ENCODE data around the gene ASCC3. TPM values are rescaled to one million over a fixed set of nuclear protein-coding genes. Genes with fewer than 3 reads are reported as not detected.

ASCC3 gene
- total RNA-seq, 6 experiments from 2014 or later: 96.1 to 101 (median 97.8) TPM

- peaks cover 22% of the 10 kb centered on the region for H3K36me3 Mint-ChIP-seq (ENCODE audit: low read depth)
- H3K9me3 Mint-ChIP-seq: no peaks in the 10 kb centered on the region
- DNase-seq: no peak
- TF ChIP-seq CTCF (IDR thresholded peaks at IDR 0.05): no peak
- no peak overlapping the region for H3K4me3 Mint-ChIP-seq
- peaks cover under 1% of the 10 kb centered on the region for H3K27me3 Mint-ChIP-seq (ENCODE audit: insufficient read depth)
- no peaks in the 10 kb centered on the region for H3K4me1 Mint-ChIP-seq (ENCODE audit: low read depth)
- no peak overlapping the region for H3K27ac Mint-ChIP-seq
These were observed 288.2 kb downstream of the ASCC3 start for GRCh38 chr6:100592929-100593328.

GRCh38 chr6:100577425-100577824 lies 303.7 kb downstream of the ASCC3 start:
- peaks cover 14% of the 10 kb centered on the region for H3K36me3 Mint-ChIP-seq (ENCODE audit: low read depth)
- H3K4me3 Mint-ChIP-seq: no peak overlapping the region
- peaks cover 20% of the 10 kb centered on the region for H3K4me1 Mint-ChIP-seq (ENCODE audit: low read depth)
- H3K27ac Mint-ChIP-seq: no peak overlapping the region
- peaks cover 3% of the 10 kb centered on the region for H3K27me3 Mint-ChIP-seq (ENCODE audit: insufficient read depth)
- TF ChIP-seq CTCF (IDR thresholded peaks at IDR 0.05): no peak
- peaks cover 7% of the 10 kb centered on the region; the same call in 1 of the 2 replicates for H3K9me3 Mint-ChIP-seq
- DNase-seq: no peak

- H3K4me3 Mint-ChIP-seq: no peak overlapping the region
- peaks cover 21% of the 10 kb centered on the region for H3K36me3 Mint-ChIP-seq (ENCODE audit: low read depth)
- DNase-seq: no peak
- peaks cover 3% of the 10 kb centered on the region for H3K27me3 Mint-ChIP-seq (ENCODE audit: insufficient read depth)
- no peak overlapping the region for H3K27ac Mint-ChIP-seq
- H3K4me1 Mint-ChIP-seq (ENCODE audit: low read depth): peaks cover 20% of the 10 kb centered on the region
- TF ChIP-seq CTCF (IDR thresholded peaks at IDR 0.05): no peak
- H3K9me3 Mint-ChIP-seq: peaks cover 7% of the 10 kb centered on the region; the same call in 1 of the 2 replicates
These were observed 305.2 kb downstream of the ASCC3 start for GRCh38 chr6:100575921-100576320.

- H3K9me3 Mint-ChIP-seq: peaks cover 6% of the 10 kb centered on the region; the same call in 1 of the 2 replicates
- peaks cover 3% of the 10 kb centered on the region for H3K27me3 Mint-ChIP-seq (ENCODE audit: insufficient read depth)
- peak overlapping the region; percentile 17; the same call in 1 of the 2 replicates for H3K27ac Mint-ChIP-seq
- no peak overlapping the region for H3K4me3 Mint-ChIP-seq
- peaks cover 32% of the 10 kb centered on the region for H3K36me3 Mint-ChIP-seq (ENCODE audit: low read depth)
- TF ChIP-seq CTCF (IDR thresholded peaks at IDR 0.05): no peak
- DNase-seq: no peak
- peaks cover 20% of the 10 kb centered on the region for H3K4me1 Mint-ChIP-seq (ENCODE audit: low read depth)
These were observed 306.3 kb downstream of the ASCC3 start for GRCh38 chr6:100574836-100575235.

GRCh38 chr6:100573166-100573565 lies 308.0 kb downstream of the ASCC3 start:
- Mint-ChIP-seq H3K27ac (peak overlapping the region; percentile 53; the same call in 1 of the 2 replicates), H3K36me3 (ENCODE audit: low read depth) (peaks cover 37% of the 10 kb centered on the region), H3K27me3 (ENCODE audit: insufficient read depth) (peaks cover 3% of the 10 kb centered on the region), H3K4me1 (ENCODE audit: low read depth) (peaks cover 13% of the 10 kb centered on the region), H3K9me3 (peaks cover 11% of the 10 kb centered on the region; the same call in 1 of the 2 replicates), H3K4me3 (no peak overlapping the region)
- TF ChIP-seq CTCF (IDR thresholded peaks at IDR 0.05): peak; percentile 81
- peak; percentile 58 for DNase-seq
